Activated CD8-positive, alpha-beta T cell treated with anti-CD3 and anti-CD28 coated beads, Interleukin-2, amount 10 ng/mL, durations not matched to agents 7 days and 5 days (primary cell): ENCODE data around the gene HIPK2. TPM values are rescaled to one million over a fixed set of nuclear protein-coding genes. Genes with fewer than 3 reads are reported as not detected.
A peak's percentile ranks its signal among the peaks of the same experiment; 100 is the strongest.

Experiments used
- ATAC-seq: fragments of 150-1000 bp; cut with Tn5 transposase; one replicate; pipeline ENCODE4 v1.10.0; 2021; ENCODE audit warnings: moderate library complexity
- CTCF ChIA-PET: fragments of 350-600 bp; sonication (Branson Sonifier 250); formaldehyde crosslinking; loops from one replicate; lab custom pipeline; 2021; ENCODE audit warnings: antibody characterized with exemption; lab: Charles Lee
- POLR2A ChIA-PET: fragments of 350-600 bp; sonication (Branson Sonifier 250); formaldehyde crosslinking; loops from one replicate; lab custom pipeline; 2021; ENCODE audit warnings: antibody characterized with exemption; lab: Charles Lee
- DNase-seq: peaks from one replicate; pipeline ENCODE4 v3.0.0-alpha.2; 2020
- H3K27ac Mint-ChIP-seq: one replicate; pipeline ENCODE4 v1.8.0; 2021; ENCODE audit warnings: mild to moderate bottlenecking, mixed read lengths
- H3K27me3 Mint-ChIP-seq: one replicate; pipeline ENCODE4 v1.8.0; 2021; ENCODE audit warnings: low read depth, mixed read lengths
- H3K36me3 Mint-ChIP-seq: one replicate; pipeline ENCODE4 v1.8.0; 2021; ENCODE audit warnings: low read depth, mixed read lengths
- H3K4me1 Mint-ChIP-seq: one replicate; pipeline ENCODE4 v1.8.0; 2021; ENCODE audit warnings: low read depth, mixed read lengths
- H3K4me3 Mint-ChIP-seq: one replicate; pipeline ENCODE4 v1.8.0; 2021; ENCODE audit warnings: mild to moderate bottlenecking, mixed read lengths
- H3K9me3 Mint-ChIP-seq: one replicate; pipeline ENCODE4 v1.8.0; 2022; ENCODE audit warnings: mixed read lengths; ENCODE audit not compliant: insufficient read depth
- total RNA-seq, 2 experiments: library from RNA; stranded (reverse); gene quantifications; one replicate each; pipeline ENCODE4 v1.2.3, GENCODE V29; 2021

HIPK2 gene
- total RNA-seq, 2 experiments from 2014 or later: 17.0 to 17.2 TPM

DNA sequence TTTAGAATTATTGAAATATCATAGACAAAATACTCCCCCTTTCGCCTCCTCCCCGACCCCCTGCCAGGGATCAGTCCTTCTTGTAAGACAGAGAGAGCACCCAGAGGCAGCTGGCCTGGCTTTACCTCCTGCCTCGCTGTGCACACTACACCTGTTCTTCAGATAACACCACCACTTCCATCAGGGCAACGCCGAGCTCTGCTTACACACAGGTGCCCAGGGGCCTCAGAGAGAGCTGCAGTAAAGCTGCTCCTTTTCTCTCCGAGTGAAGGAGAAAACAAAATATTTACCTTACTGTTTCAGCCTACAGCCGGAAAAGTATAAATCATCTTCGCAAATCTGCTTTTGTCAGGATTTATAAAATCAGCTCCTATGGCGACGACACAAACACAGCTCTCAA, 80.7 kb downstream of the HIPK2 start:
- DNase-seq (no peak), ATAC-seq (no peak)
- Mint-ChIP-seq H3K4me3 (no peak overlapping the region), H3K36me3 (peaks cover 2% of the 10 kb centered on the region), H3K27me3 (no peaks in the 10 kb centered on the region), H3K4me1 (peaks cover 25% of the 10 kb centered on the region), H3K27ac (no peak overlapping the region), H3K9me3 (no peaks in the 10 kb centered on the region)
- ChIA-PET POLR2A (no interaction called here), CTCF (no interaction called here)

DNA sequence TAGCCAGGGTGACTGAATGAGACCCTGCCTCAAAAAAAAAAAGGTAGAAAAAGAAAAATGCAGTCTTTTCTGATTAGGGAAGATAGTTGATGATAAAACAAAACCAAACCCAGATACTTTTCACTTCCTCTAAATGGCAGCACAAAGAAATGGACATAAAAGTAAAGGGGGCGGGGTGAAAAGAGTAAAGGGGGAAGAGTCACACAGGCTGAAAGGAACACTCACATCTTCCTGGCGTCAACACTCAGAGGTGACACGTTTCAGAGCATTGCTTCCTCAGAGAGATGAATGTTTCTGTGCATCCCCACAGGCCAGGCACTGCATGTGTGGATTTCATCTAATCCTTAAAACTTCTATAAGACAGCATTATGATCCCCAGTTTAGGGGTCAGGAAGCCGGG, 81.2 kb downstream of the HIPK2 start:
- ChIA-PET POLR2A (no interaction called here), CTCF (no interaction called here)
- Mint-ChIP-seq H3K9me3 (no peaks in the 10 kb centered on the region), H3K27me3 (no peaks in the 10 kb centered on the region), H3K27ac (no peak overlapping the region), H3K4me1 (peaks cover 25% of the 10 kb centered on the region), H3K4me3 (no peak overlapping the region), H3K36me3 (peaks cover 2% of the 10 kb centered on the region)
- DNase-seq (no peak), ATAC-seq (peak; percentile 61)

DNA sequence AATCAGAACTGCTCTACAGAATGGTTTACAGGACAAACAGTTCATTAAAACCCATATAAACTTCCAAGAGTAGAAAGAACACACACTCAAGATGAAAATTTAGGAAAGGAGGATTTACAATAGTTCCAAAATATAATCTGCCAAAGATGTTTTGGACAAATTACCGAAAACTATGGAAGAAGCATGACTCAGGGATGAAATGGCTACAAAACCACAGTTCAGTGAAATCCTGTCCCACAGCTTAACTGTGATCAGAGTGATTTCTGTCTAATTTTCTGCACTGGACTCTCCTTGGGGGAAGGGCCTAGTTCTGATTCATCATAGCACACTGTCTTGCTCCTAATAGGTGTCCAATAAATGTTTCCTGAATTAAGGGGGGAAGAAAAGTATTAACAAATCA, 82.2 kb downstream of the HIPK2 start:
- Mint-ChIP-seq H3K27ac (no peak overlapping the region), H3K36me3 (peaks cover 2% of the 10 kb centered on the region), H3K4me1 (peaks cover 24% of the 10 kb centered on the region), H3K4me3 (no peak overlapping the region), H3K27me3 (no peaks in the 10 kb centered on the region), H3K9me3 (no peaks in the 10 kb centered on the region)
- POLR2A ChIA-PET: no interaction called here
- ATAC-seq: no peak
- DNase-seq: no peak
- CTCF ChIA-PET: no interaction called here

DNA sequence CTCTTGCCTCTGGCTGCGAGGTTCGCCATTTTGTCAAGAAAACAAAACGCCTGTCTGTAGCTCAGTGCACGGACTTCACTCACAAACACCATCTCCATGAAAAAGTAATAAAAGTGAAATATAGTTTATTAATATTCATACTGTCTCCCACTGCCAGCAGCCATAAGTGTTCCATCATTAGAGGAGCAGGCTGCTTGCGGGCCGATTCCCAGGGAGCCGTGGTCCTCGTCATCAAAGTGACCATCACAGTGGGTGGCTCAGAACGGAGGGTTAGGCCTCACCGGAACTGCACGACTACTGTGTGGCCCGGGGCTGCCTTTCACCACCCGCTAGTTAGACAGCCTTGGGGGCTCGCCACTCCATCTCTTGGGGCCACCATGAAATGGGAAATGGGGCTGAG, 82.7 kb downstream of the HIPK2 start:
- no peak overlapping the region for H3K4me3 Mint-ChIP-seq
- ATAC-seq (no peak), DNase-seq (no peak)
- peaks cover 18% of the 10 kb centered on the region for H3K4me1 Mint-ChIP-seq
- H3K36me3 Mint-ChIP-seq: peaks cover 2% of the 10 kb centered on the region
- no peaks in the 10 kb centered on the region for H3K9me3 Mint-ChIP-seq
- no peaks in the 10 kb centered on the region for H3K27me3 Mint-ChIP-seq
- CTCF ChIA-PET: interaction anchor here (1.0 kb wide), 1 partner anchor 53 kb away, joined by 3 read pairs; no protein-coding TSS in a partner anchor
- POLR2A ChIA-PET: no interaction called here
- no peak overlapping the region for H3K27ac Mint-ChIP-seq

DNA sequence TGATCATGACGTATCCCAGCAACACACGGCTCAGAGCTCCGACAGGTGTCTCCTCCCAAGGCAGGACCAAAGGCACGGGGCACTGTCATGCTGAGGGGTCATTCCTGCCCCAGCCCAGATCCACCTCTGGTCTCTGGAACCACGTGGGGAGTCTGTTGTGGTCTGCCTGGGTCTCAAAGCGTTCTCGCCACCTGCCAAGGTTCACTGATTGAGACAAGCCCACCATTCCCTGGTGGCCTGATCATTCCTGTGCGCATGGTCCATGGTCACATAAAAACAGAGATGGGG, 83.5 kb downstream of the HIPK2 start:
- DNase-seq: no peak
- Mint-ChIP-seq H3K4me3 (no peak overlapping the region), H3K9me3 (no peaks in the 10 kb centered on the region), H3K4me1 (peaks cover 17% of the 10 kb centered on the region), H3K27ac (no peak overlapping the region), H3K36me3 (peaks cover 2% of the 10 kb centered on the region), H3K27me3 (no peaks in the 10 kb centered on the region)
- ChIA-PET CTCF (interaction anchor here (1.0 kb wide), 1 partner anchor 52 kb away, joined by 3 read pairs; no protein-coding TSS in a partner anchor), POLR2A (no interaction called here)
- no peak for ATAC-seq

DNA sequence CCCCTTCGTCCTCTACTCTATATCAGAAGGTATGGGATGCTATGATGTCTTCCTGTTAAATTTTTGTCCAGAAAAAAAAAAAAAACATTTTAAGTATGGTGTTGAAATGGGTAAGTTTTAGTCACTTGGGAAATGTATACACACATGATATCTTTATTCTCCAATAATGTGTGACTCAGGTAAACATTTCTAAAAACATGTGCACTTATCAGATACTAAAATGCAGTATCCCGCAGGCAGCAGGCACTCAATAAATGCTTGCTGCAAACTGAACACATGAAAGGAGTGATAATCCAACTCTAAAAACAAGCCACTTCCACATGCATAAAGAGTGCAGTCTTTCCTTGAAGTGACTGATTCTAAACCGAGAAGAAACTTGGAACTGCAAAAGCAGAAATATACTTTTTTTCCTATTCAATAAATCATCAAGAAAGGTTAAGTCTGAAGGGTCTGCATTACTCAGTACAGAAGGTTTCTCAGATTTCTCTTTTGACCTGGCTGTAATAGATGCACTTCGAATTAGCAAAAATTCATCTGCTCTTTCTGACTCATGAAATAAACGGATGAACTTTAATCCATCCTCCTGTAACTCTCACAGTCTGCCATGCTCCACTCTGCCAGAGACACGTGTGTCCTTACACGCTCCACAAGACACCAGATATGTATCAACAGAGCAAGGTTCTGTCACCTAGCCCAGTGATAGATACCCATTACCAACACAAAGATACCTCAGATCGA, 84.0 kb downstream of the HIPK2 start:
- no peak overlapping the region for H3K27ac Mint-ChIP-seq
- H3K4me3 Mint-ChIP-seq: no peak overlapping the region
- ChIA-PET CTCF (interaction anchor here (1.0 to 2.3 kb wide), 2 partner anchors 47 to 52 kb away, joined by 3 to 12 read pairs; no protein-coding TSS in a partner anchor), POLR2A (no interaction called here)
- peaks cover 17% of the 10 kb centered on the region for H3K4me1 Mint-ChIP-seq
- peaks cover 2% of the 10 kb centered on the region for H3K36me3 Mint-ChIP-seq
- ATAC-seq (no peak), DNase-seq (no peak)
- no peaks in the 10 kb centered on the region for H3K27me3 Mint-ChIP-seq
- H3K9me3 Mint-ChIP-seq: no peaks in the 10 kb centered on the region

DNA sequence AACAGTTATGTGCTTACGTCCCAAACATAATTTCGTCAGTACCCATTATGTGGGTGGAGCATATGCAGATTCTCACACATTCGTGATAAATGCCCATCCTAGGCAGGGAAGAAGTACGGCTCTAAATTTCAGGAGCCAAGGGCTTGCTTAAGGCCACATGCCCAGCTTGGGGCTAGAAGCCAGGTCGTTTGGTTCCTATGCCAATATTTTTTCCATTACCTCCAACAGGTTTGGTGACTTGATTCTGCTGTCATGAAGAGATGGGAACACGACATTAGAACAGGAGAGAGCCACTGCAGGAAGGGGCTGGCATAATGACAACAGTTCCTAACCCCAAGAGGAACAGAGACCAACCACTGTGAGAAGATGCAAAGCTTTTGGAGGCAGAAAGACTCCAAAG, 85.1 kb downstream of the HIPK2 start:
- Mint-ChIP-seq H3K4me3 (no peak overlapping the region), H3K4me1 (peaks cover 20% of the 10 kb centered on the region), H3K27me3 (no peaks in the 10 kb centered on the region), H3K9me3 (no peaks in the 10 kb centered on the region), H3K36me3 (peaks cover 9% of the 10 kb centered on the region), H3K27ac (no peak overlapping the region)
- POLR2A ChIA-PET: no interaction called here
- no peak for ATAC-seq
- no peak for DNase-seq
- CTCF ChIA-PET: interaction anchor here (2.3 kb wide), 1 partner anchor 46 kb away, joined by 12 read pairs; no protein-coding TSS in a partner anchor

DNA sequence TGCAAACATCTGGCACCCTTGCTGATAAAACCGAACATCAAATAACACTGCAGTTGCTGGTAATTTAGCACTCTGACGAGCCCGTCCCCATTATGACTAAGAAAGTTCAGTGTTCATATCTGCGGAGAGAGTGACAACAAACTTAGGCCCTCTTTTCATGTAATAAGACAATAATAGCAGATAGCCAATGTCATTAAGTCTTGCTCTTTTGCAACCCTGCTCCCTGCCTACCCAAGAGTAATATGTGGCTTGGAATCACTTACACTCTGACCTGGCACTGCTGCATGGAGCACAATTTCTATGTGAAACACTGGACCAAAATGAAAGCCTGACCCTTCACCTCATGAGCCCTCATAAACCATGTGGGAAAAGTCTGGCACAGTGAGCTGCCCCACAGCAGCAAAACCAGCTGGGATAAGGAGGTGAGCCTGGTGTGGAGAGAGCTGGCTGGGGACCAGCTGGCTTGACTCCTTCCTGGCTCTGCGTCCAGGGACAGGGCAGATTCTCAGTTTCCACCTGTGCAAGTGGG, 86.5 kb downstream of the HIPK2 start:
- ChIA-PET POLR2A (no interaction called here), CTCF (interaction anchor here (2.3 kb wide), 1 partner anchor 44 kb away, joined by 12 read pairs; no protein-coding TSS in a partner anchor)
- no peak for ATAC-seq
- peaks cover 5% of the 10 kb centered on the region for H3K9me3 Mint-ChIP-seq
- DNase-seq: no peak
- no peaks in the 10 kb centered on the region for H3K27me3 Mint-ChIP-seq
- no peak overlapping the region for H3K4me3 Mint-ChIP-seq
- H3K36me3 Mint-ChIP-seq: peaks cover 15% of the 10 kb centered on the region
- no peak overlapping the region for H3K27ac Mint-ChIP-seq
- peaks cover 10% of the 10 kb centered on the region for H3K4me1 Mint-ChIP-seq

DNA sequence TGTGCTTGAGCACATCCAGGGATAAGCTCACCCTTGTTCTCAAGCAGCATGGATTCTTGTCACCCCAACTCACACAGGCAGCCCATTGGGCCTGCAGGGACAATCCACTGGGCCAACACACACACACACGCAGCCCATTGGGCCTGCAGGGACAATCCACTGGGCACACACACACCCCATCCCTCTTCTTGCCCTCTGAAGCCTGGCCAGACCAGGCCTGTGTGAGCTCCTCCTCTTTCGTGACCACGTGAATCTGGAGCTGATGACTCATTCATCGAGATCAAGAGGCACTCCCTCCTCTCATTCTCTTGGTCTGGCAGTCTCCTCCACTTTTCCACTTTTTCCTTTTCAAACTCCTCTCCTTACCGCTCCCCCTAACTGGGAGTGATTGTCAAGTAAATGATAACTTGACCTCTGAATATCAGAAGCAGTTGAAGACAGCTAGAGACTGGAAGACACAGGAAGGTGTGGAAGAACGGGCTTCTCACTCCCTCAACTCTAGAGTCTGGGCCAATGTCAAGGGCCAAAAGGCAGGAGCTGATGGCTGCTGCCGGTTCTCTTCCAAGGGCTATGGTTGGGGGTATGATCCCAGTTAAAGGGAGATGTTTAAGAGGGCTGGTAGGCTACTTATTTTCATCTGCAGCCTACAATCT, 89.7 kb downstream of the HIPK2 start:
- no peaks in the 10 kb centered on the region for H3K27me3 Mint-ChIP-seq
- ATAC-seq: no peak
- POLR2A ChIA-PET: no interaction called here
- no peak for DNase-seq
- H3K36me3 Mint-ChIP-seq: peaks cover 27% of the 10 kb centered on the region
- peaks cover 15% of the 10 kb centered on the region for H3K4me1 Mint-ChIP-seq
- CTCF ChIA-PET: interaction anchor here (1.3 kb wide), 1 partner anchor 41 kb away, joined by 4 read pairs; no protein-coding TSS in a partner anchor
- no peak overlapping the region for H3K4me3 Mint-ChIP-seq
- H3K9me3 Mint-ChIP-seq: peaks cover 15% of the 10 kb centered on the region
- no peak overlapping the region for H3K27ac Mint-ChIP-seq

DNA sequence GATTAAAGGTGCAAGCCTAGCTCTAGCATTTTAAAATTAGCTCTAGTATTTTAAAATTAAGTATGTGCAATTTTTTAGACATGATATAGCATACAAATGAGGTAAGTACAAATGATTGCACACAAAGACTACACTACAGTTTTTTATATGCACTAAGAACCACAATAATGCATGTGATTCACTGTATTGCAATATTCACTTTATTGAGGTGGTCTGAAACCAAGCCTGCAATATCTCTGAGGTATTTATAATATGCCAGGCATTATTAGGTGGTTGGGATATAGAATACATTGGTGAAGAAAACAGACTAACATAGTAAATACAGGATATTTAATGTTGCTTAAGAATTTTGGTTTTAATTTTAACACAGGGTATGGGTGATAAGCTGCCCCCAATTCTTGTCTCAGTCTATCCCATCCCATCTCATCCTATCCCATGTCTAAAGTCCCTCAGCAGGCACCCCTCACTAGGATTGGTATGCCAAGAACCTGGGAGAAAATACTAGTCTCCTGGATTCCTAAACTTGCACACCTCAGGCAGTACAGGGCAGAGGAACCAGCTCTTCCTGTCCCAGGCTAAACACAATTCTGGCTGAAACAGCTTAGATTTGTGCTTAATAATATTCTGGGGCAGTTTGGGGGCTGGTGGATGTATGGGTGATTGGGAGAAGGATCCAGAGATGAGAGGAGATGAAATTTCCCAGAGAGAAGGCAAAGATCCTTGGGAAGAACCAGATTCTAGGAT, 90.4 kb downstream of the HIPK2 start:
- Mint-ChIP-seq H3K27me3 (no peaks in the 10 kb centered on the region), H3K27ac (no peak overlapping the region), H3K4me3 (no peak overlapping the region), H3K4me1 (peaks cover 22% of the 10 kb centered on the region), H3K36me3 (peaks cover 27% of the 10 kb centered on the region), H3K9me3 (peaks cover 15% of the 10 kb centered on the region)
- ChIA-PET POLR2A (no interaction called here), CTCF (interaction anchor here (1.3 kb wide), 1 partner anchor 40 kb away, joined by 4 read pairs; no protein-coding TSS in a partner anchor)
- no peak for DNase-seq
- no peak for ATAC-seq

DNA sequence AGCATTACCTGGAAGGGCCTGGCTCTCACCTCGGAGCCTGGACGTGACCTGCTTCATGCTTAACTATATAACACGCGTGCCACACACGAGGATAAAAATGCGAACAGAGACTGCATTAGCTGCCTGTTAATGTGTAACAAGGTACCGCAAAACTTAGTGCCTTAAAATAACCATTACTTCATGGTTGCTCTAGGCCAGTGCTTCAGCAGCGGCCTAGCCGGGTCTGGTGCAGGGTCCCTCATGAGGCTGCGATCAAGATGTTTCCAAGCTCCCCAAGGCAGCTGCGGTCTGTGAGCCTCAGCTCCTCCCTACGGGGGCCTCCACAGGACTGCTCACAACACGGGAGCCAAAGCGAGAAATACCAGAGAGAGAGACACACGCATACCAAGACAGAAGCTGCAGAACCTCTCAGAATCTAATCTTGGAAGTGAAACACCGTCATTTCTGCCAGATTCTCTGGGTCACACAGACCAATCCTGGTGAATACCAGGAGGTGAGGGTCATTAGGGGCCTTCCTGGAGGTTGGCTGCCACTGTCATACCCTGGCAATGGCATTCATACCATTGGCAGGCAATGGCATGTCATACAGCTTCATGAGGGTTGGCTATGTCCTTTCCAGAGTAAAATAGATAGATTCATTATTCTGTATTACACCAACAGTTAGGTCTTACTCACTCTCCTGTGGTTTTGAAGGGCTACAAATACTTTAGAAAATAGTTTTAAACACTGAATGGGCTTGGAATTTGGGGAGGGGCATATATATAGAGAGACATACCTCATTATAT, 94.5 kb downstream of the HIPK2 start:
- Mint-ChIP-seq H3K9me3 (peaks cover 15% of the 10 kb centered on the region), H3K4me3 (no peak overlapping the region), H3K27me3 (no peaks in the 10 kb centered on the region), H3K36me3 (peaks cover 24% of the 10 kb centered on the region), H3K27ac (peak overlapping the region; percentile 82), H3K4me1 (peaks cover 45% of the 10 kb centered on the region)
- ChIA-PET POLR2A (no interaction called here), CTCF (interaction anchor here (1.2 to 2.1 kb wide), 2 partner anchors 38 to 84 kb away, joined by 3 to 4 read pairs; no protein-coding TSS in a partner anchor)
- no peak for ATAC-seq
- no peak for DNase-seq
